Ishikawa (cell line): ENCODE data around the gene PLS1.

Experiments used
- CEBPB ChIP-seq: IDR thresholded peaks from 2 replicates; pipeline ENCODE4 v1.6.1; 2012
- CREB1 ChIP-seq: IDR thresholded peaks from 2 replicates; pipeline ENCODE4 v1.6.1; 2012; ENCODE audit warnings: low read depth
- EGR1 ChIP-seq: IDR thresholded peaks from 2 replicates; pipeline ENCODE4 v1.6.1; 2012
- EP300 ChIP-seq: IDR thresholded peaks from 2 replicates; pipeline ENCODE4 v1.6.1; 2012; ENCODE audit warnings: borderline replicate concordance
- MAX ChIP-seq: IDR thresholded peaks from 2 replicates; pipeline ENCODE4 v1.6.1; 2012
- NFIC ChIP-seq: IDR thresholded peaks from 2 replicates; pipeline ENCODE4 v1.6.1; 2012
- RAD21 ChIP-seq: IDR thresholded peaks from 2 replicates; pipeline ENCODE4 v1.6.1; 2012; ENCODE audit warnings: low read depth
- REST ChIP-seq: IDR thresholded peaks from 2 replicates; pipeline ENCODE4 v1.6.1; 2012; ENCODE audit warnings: low read depth, mild to moderate bottlenecking
- TAF1 ChIP-seq: IDR thresholded peaks from 2 replicates; pipeline ENCODE4 v1.6.1; 2012; ENCODE audit warnings: low read depth, mild to moderate bottlenecking
- TCF12 ChIP-seq: IDR thresholded peaks from 2 replicates; pipeline ENCODE4 v1.6.1; 2012; ENCODE audit warnings: low read depth
- TEAD4 ChIP-seq: IDR thresholded peaks from 2 replicates; pipeline ENCODE4 v1.6.1; 2012
- USF1 ChIP-seq: IDR thresholded peaks from 2 replicates; pipeline ENCODE4 v1.6.1; 2012
- YY1 ChIP-seq: IDR thresholded peaks from 2 replicates; pipeline ENCODE4 v1.6.1; 2012; ENCODE audit warnings: low read depth
- ZBTB7A ChIP-seq: IDR thresholded peaks from 2 replicates; pipeline ENCODE4 v1.6.1; 2012; ENCODE audit warnings: low read depth

GRCh38 chr3:142628801-142629200 is 32.6 kb downstream of the PLS1 start:
- TF ChIP-seq EGR1: no peak
- no peak for TF ChIP-seq EP300
- no peak for TF ChIP-seq REST
- no peak for TF ChIP-seq TAF1
- no peak for TF ChIP-seq YY1
- TF ChIP-seq NFIC: no peak
- TF ChIP-seq CEBPB: no peak
- TF ChIP-seq MAX: no peak
- TF ChIP-seq CREB1: no peak
- TF ChIP-seq TEAD4: no peak
- no peak for TF ChIP-seq TCF12
- TF ChIP-seq RAD21: no peak
- no peak for TF ChIP-seq ZBTB7A
- TF ChIP-seq USF1: no peak
